Measurements from ENCODE around the gene SPPL3. TPM values are rescaled to one million over a fixed set of nuclear protein-coding genes. Genes with fewer than 3 reads are reported as not detected.

The SPPL3 gene
- total RNA-seq, 1 experiment from 2014 or later: 32.5 TPM

DNA sequence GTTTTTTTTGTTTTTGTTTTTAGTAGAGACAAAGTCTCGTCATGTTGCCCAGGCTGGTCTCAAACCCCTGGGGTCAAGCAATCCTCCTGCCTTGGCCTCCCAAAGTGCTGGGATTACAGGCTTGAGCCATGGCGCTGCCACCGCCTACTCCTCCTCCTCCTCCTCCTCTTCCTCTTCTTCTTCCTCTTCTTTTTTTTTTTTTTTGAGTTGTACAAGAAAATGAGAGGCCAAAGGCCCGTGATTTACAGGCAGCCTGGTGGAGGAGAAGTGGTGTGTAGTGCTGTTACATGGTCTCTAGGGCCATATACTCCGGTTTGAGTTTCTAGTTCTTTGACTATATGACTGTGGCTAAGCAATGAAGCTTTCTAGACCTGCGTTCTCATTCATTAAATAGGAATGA, 29.6 kb upstream of the SPPL3 start:
- no peaks in the 10 kb centered on the region for H3K36me3 Mint-ChIP-seq
- TF ChIP-seq PREB (CRISPR knock-in tag; IDR thresholded peaks at IDR 0.05; ENCODE audit: borderline replicate concordance) (no peak), IRF2 (CRISPR knock-in tag; IDR thresholded peaks at IDR 0.05; ENCODE audit: borderline replicate concordance, low read depth) (no peak)
- ATAC-seq: no peak
- no peaks in the 10 kb centered on the region for H3K27me3 Mint-ChIP-seq (ENCODE audit: low read depth)
- H3K27ac Mint-ChIP-seq: peak overlapping the region; percentile 84; the same call in 1 of the 2 replicates
- POLR2A ChIA-PET: no interaction called here
- H3K9me3 Mint-ChIP-seq: no peaks in the 10 kb centered on the region
- peaks cover 17% of the 10 kb centered on the region for H3K4me1 Mint-ChIP-seq
- CTCF ChIA-PET: interaction anchor here (0.5 kb wide), 1 partner anchor 18 kb away, joined by 3 read pairs; no protein-coding TSS in a partner anchor
- no peak for DNase-seq (ENCODE audit: low spot score)
- no peak overlapping the region for H3K4me3 Mint-ChIP-seq

- no peaks in the 10 kb centered on the region for H3K27me3 Mint-ChIP-seq (ENCODE audit: low read depth)
- ATAC-seq (no peak), DNase-seq (ENCODE audit: low spot score) (no peak)
- H3K4me3 Mint-ChIP-seq: no peak overlapping the region
- POLR2A ChIA-PET: interaction anchor here (0.6 kb wide), 1 partner anchor 56 kb away, joined by 3 read pairs; no protein-coding TSS in a partner anchor
- H3K4me1 Mint-ChIP-seq: peaks cover 17% of the 10 kb centered on the region
- no peaks in the 10 kb centered on the region for H3K9me3 Mint-ChIP-seq
- H3K27ac Mint-ChIP-seq: no peak overlapping the region
- CTCF ChIA-PET: interaction anchor here (0.7 to 1.4 kb wide), 3 partner anchors 12 to 39 kb away, joined by 3 to 7 read pairs (median 4); no protein-coding TSS in a partner anchor
- no peaks in the 10 kb centered on the region for H3K36me3 Mint-ChIP-seq
- TF ChIP-seq NFE2L1 (CRISPR knock-in tag; IDR thresholded peaks at IDR 0.05): no peak
- TF ChIP-seq, protein P1, sequence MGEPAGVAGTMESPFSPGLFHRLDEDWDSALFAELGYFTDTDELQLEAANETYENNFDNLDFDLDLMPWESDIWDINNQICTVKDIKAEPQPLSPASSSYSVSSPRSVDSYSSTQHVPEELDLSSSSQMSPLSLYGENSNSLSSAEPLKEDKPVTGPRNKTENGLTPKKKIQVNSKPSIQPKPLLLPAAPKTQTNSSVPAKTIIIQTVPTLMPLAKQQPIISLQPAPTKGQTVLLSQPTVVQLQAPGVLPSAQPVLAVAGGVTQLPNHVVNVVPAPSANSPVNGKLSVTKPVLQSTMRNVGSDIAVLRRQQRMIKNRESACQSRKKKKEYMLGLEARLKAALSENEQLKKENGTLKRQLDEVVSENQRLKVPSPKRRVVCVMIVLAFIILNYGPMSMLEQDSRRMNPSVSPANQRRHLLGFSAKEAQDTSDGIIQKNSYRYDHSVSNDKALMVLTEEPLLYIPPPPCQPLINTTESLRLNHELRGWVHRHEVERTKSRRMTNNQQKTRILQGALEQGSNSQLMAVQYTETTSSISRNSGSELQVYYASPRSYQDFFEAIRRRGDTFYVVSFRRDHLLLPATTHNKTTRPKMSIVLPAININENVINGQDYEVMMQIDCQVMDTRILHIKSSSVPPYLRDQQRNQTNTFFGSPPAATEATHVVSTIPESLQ (CRISPR knock-in tag; IDR thresholded peaks at IDR 0.05): no peak
- TF ChIP-seq, protein P2, sequence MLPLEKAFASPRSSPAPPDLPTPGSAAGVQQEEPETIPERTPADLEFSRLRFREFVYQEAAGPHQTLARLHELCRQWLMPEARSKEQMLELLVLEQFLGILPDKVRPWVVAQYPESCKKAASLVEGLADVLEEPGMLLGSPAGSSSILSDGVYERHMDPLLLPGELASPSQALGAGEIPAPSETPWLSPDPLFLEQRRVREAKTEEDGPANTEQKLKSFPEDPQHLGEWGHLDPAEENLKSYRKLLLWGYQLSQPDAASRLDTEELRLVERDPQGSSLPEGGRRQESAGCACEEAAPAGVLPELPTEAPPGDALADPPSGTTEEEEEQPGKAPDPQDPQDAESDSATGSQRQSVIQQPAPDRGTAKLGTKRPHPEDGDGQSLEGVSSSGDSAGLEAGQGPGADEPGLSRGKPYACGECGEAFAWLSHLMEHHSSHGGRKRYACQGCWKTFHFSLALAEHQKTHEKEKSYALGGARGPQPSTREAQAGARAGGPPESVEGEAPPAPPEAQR (CRISPR knock-in tag; IDR thresholded peaks at IDR 0.05): no peak
- TF ChIP-seq ATF3 (CRISPR knock-in tag; conservative IDR thresholded peaks at IDR 0.05): no peak
- TF ChIP-seq USF1 (CRISPR knock-in tag; IDR thresholded peaks at IDR 0.05): no peak
- TF ChIP-seq TCF7 (CRISPR knock-in tag; IDR thresholded peaks at IDR 0.05; ENCODE audit: low read depth): no peak
- no peak for TF ChIP-seq ZNF425 (CRISPR knock-in tag; conservative IDR thresholded peaks at IDR 0.05)
Measured at GRCh38 chr12:120932956-120933526, 28.9 kb upstream of the SPPL3 start.

- no peak for DNase-seq (ENCODE audit: low spot score)
- ATAC-seq: no peak
- Mint-ChIP-seq H3K4me3 (no peak overlapping the region), H3K4me1 (peaks cover 17% of the 10 kb centered on the region), H3K27me3 (ENCODE audit: low read depth) (no peaks in the 10 kb centered on the region), H3K36me3 (no peaks in the 10 kb centered on the region), H3K9me3 (no peaks in the 10 kb centered on the region), H3K27ac (peak overlapping the region; percentile 22; the same call in 1 of the 2 replicates)
- ChIA-PET CTCF (interaction anchor here (0.6 to 1.4 kb wide), 4 partner anchors 11 to 40 kb away, joined by 3 to 7 read pairs (median 4); no protein-coding TSS in a partner anchor), POLR2A (no interaction called here)
- TF ChIP-seq GTF2I (CRISPR knock-in tag; conservative IDR thresholded peaks at IDR 0.05): no peak
- no peak for TF ChIP-seq SMAD3 (CRISPR knock-in tag; IDR thresholded peaks at IDR 0.05; ENCODE audit: borderline replicate concordance)
- no peak for TF ChIP-seq RORB (CRISPR knock-in tag; IDR thresholded peaks at IDR 0.05)
- TF ChIP-seq JUN (CRISPR knock-in tag; IDR thresholded peaks at IDR 0.05): no peak
- TF ChIP-seq OVOL2 (CRISPR knock-in tag; IDR thresholded peaks at IDR 0.05; ENCODE audit: borderline replicate concordance): no peak
- TF ChIP-seq NFATC4 (CRISPR knock-in tag; IDR thresholded peaks at IDR 0.05): no peak
- TF ChIP-seq, protein P3, sequence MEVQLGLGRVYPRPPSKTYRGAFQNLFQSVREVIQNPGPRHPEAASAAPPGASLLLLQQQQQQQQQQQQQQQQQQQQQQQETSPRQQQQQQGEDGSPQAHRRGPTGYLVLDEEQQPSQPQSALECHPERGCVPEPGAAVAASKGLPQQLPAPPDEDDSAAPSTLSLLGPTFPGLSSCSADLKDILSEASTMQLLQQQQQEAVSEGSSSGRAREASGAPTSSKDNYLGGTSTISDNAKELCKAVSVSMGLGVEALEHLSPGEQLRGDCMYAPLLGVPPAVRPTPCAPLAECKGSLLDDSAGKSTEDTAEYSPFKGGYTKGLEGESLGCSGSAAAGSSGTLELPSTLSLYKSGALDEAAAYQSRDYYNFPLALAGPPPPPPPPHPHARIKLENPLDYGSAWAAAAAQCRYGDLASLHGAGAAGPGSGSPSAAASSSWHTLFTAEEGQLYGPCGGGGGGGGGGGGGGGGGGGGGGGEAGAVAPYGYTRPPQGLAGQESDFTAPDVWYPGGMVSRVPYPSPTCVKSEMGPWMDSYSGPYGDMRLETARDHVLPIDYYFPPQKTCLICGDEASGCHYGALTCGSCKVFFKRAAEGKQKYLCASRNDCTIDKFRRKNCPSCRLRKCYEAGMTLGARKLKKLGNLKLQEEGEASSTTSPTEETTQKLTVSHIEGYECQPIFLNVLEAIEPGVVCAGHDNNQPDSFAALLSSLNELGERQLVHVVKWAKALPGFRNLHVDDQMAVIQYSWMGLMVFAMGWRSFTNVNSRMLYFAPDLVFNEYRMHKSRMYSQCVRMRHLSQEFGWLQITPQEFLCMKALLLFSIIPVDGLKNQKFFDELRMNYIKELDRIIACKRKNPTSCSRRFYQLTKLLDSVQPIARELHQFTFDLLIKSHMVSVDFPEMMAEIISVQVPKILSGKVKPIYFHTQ (CRISPR knock-in tag; IDR thresholded peaks at IDR 0.05): no peak
- TF ChIP-seq, protein P4, sequence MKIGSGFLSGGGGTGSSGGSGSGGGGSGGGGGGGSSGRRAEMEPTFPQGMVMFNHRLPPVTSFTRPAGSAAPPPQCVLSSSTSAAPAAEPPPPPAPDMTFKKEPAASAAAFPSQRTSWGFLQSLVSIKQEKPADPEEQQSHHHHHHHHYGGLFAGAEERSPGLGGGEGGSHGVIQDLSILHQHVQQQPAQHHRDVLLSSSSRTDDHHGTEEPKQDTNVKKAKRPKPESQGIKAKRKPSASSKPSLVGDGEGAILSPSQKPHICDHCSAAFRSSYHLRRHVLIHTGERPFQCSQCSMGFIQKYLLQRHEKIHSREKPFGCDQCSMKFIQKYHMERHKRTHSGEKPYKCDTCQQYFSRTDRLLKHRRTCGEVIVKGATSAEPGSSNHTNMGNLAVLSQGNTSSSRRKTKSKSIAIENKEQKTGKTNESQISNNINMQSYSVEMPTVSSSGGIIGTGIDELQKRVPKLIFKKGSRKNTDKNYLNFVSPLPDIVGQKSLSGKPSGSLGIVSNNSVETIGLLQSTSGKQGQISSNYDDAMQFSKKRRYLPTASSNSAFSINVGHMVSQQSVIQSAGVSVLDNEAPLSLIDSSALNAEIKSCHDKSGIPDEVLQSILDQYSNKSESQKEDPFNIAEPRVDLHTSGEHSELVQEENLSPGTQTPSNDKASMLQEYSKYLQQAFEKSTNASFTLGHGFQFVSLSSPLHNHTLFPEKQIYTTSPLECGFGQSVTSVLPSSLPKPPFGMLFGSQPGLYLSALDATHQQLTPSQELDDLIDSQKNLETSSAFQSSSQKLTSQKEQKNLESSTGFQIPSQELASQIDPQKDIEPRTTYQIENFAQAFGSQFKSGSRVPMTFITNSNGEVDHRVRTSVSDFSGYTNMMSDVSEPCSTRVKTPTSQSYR (CRISPR knock-in tag; IDR thresholded peaks at IDR 0.05): no peak
Measured at GRCh38 chr12:120932058-120932457, 27.9 kb upstream of the SPPL3 start.
